ENCODE results near the gene RASAL1.
"Not testable (repeated sequence)": the region's sequence is repeated elsewhere in the genome, so short reads cannot be mapped to it uniquely, and the experiment has no call there.

The RASAL1 gene

GRCh38 chr12:113120670-113121370 is 14.7 kb downstream of the RASAL1 start:
- Histone ChIP-seq H3K27me3 (ENCODE audit: insufficient read depth, low read depth) (no peaks in the 10 kb centered on the region), H3K27ac (no peak overlapping the region), H3K79me2 (ENCODE audit: insufficient read depth, low read depth) (no peaks in the 10 kb centered on the region), H3K4me3 (IDR thresholded peaks at IDR 0.05; ENCODE audit: insufficient read depth, low read depth, low read length) (no peak overlapping the region), H4K20me1 (ENCODE audit: insufficient read depth) (no peaks in the 10 kb centered on the region), H3K4me2 (no peak overlapping the region), H3K9ac (no peak overlapping the region), H3K4me1 (ENCODE audit: low read depth, poor library complexity, severe bottlenecking) (no peaks in the 10 kb centered on the region), H3K36me3 (ENCODE audit: insufficient read depth) (no peaks in the 10 kb centered on the region), H2AFZ (ENCODE audit: low read depth) (no peak overlapping the region)
- TF ChIP-seq CTCF (conservative IDR thresholded peaks at IDR 0.05; ENCODE audit: low read depth, low read length): no peak

GRCh38 chr12:113119980-113120669 is 15.4 kb downstream of the RASAL1 start:
- no peak overlapping the region for H3K4me3 ChIP-seq (IDR thresholded peaks at IDR 0.05; ENCODE audit: insufficient read depth, low read depth, low read length)
- H3K27me3 ChIP-seq (ENCODE audit: insufficient read depth, low read depth): no peaks in the 10 kb centered on the region
- no peaks in the 10 kb centered on the region for H3K79me2 ChIP-seq (ENCODE audit: insufficient read depth, low read depth)
- no peaks in the 10 kb centered on the region for H3K36me3 ChIP-seq (ENCODE audit: insufficient read depth)
- no peak overlapping the region for H3K4me2 ChIP-seq
- no peaks in the 10 kb centered on the region for H3K4me1 ChIP-seq (ENCODE audit: low read depth, poor library complexity, severe bottlenecking)
- no peak overlapping the region for H3K9ac ChIP-seq
- no peak for TF ChIP-seq CTCF (conservative IDR thresholded peaks at IDR 0.05; ENCODE audit: low read depth, low read length)
- H2AFZ ChIP-seq (ENCODE audit: low read depth): no peak overlapping the region
- H4K20me1 ChIP-seq (ENCODE audit: insufficient read depth): no peaks in the 10 kb centered on the region
- H3K27ac ChIP-seq: no peak overlapping the region

- Histone ChIP-seq H2AFZ (ENCODE audit: low read depth) (no peak overlapping the region), H3K4me1 (ENCODE audit: low read depth, poor library complexity, severe bottlenecking) (no peaks in the 10 kb centered on the region), H3K27me3 (ENCODE audit: insufficient read depth, low read depth) (no peaks in the 10 kb centered on the region), H3K9ac (no peak overlapping the region), H3K79me2 (ENCODE audit: insufficient read depth, low read depth) (no peaks in the 10 kb centered on the region), H3K4me2 (no peak overlapping the region), H3K4me3 (IDR thresholded peaks at IDR 0.05; ENCODE audit: insufficient read depth, low read depth, low read length) (no peak overlapping the region), H3K36me3 (ENCODE audit: insufficient read depth) (no peaks in the 10 kb centered on the region), H4K20me1 (ENCODE audit: insufficient read depth) (no peaks in the 10 kb centered on the region), H3K27ac (no peak overlapping the region)
- no peak for TF ChIP-seq CTCF (conservative IDR thresholded peaks at IDR 0.05; ENCODE audit: low read depth, low read length)
Measured at GRCh38 chr12:113118142-113118541, 17.4 kb downstream of the RASAL1 start.

GRCh38 chr12:113117684-113118083 is 17.9 kb downstream of the RASAL1 start:
- H3K9ac ChIP-seq; H2AFZ ChIP-seq (ENCODE audit: low read depth); H3K27ac ChIP-seq; H3K27me3 ChIP-seq (ENCODE audit: insufficient read depth, low read depth); H3K79me2 ChIP-seq (ENCODE audit: insufficient read depth, low read depth); H4K20me1 ChIP-seq (ENCODE audit: insufficient read depth); H3K36me3 ChIP-seq (ENCODE audit: insufficient read depth); H3K4me2 ChIP-seq; H3K4me1 ChIP-seq (ENCODE audit: low read depth, poor library complexity, severe bottlenecking); H3K4me3 ChIP-seq (IDR thresholded peaks at IDR 0.05; ENCODE audit: insufficient read depth, low read depth, low read length): not testable (repeated sequence)

GRCh38 chr12:113116875-113117274 is 18.7 kb downstream of the RASAL1 start:
- Histone ChIP-seq H2AFZ (ENCODE audit: low read depth) (no peak overlapping the region), H3K27me3 (ENCODE audit: insufficient read depth, low read depth) (no peaks in the 10 kb centered on the region), H3K27ac (no peak overlapping the region), H4K20me1 (ENCODE audit: insufficient read depth) (no peaks in the 10 kb centered on the region), H3K79me2 (ENCODE audit: insufficient read depth, low read depth) (no peaks in the 10 kb centered on the region), H3K4me3 (IDR thresholded peaks at IDR 0.05; ENCODE audit: insufficient read depth, low read depth, low read length) (no peak overlapping the region), H3K4me1 (ENCODE audit: low read depth, poor library complexity, severe bottlenecking) (no peaks in the 10 kb centered on the region), H3K36me3 (ENCODE audit: insufficient read depth) (no peaks in the 10 kb centered on the region), H3K9ac (no peak overlapping the region), H3K4me2 (no peak overlapping the region)
- no peak for TF ChIP-seq CTCF (conservative IDR thresholded peaks at IDR 0.05; ENCODE audit: low read depth, low read length)
